Measurements from ENCODE around the gene CYP21A2. TPM values are rescaled to one million over a fixed set of nuclear protein-coding genes. Genes with fewer than 3 reads are reported as not detected.

Gene CYP21A2
- total and polyA plus RNA-seq, 2 donors (not counting 1 experiment from before 2014, with no cell fraction given), result not detected

DNA sequence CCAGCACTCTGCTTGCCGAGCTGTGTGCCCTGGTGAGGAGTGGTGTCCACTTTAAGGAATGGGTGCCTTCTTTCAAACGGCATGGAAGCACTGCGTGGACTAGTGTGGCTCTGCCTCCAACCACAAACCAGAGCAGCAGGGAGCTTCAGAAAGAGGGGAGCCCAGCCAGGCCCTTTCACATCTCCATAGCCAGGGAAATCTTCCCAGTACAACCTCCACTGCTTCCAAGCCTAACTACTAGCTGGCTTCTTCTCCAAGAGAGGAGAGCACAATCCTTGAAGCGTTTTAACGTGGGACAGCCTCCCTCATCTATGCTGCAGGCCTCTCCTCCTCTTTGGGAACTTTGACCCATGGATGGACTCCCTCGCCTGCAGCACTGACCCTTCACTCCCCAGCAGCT lies 44.3 kb downstream of the CYP21A2 start:
- POLR2A ChIA-PET, result no interaction called here
- H3K79me2 ChIP-seq (ENCODE audit: control insufficient read depth, insufficient read depth, low read length), result no peaks in the 10 kb centered on the region
- no peak overlapping the region for H3K27ac Mint-ChIP-seq

DNA sequence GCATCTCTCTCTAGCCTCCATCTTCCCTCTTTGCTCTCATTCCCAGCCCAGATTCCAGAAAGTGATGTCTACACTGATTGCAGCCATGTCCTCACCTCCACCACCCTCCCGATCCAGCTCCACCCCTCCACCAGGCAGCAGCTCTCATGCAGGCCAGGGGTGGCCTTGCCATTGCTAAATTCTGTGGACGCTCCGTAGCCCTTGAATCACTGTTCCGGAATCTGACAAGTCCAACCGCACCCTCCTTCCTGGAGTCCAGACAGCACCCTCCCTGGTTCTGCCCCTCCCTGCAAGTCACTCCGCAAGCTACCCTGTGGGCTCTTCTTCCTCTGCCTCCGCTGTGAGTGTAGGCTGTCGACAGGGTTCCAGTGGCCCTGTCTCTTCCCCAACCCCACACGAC lies 44.7 kb downstream of the CYP21A2 start:
- Histone ChIP-seq H3K4me1 (ENCODE audit: control insufficient read depth in 2 of 2, insufficient read depth in 2 of 2, low read length in 2 of 2) (peaks cover 8% of the 10 kb centered on the region in 2 donors), H3K36me3 (replicated peaks in 1 of 2; ENCODE audit: control extremely low read depth in 1 of 2, control insufficient read depth in 1 of 2, extremely low read depth in 1 of 2, insufficient read depth in 2 of 2, low read length in 1 of 2) (no peaks in the 10 kb centered on the region), H3K4me3 (ENCODE audit: control extremely low read depth in 1 of 5, extremely low read depth in 1 of 5, insufficient read depth in 1 of 5, low read depth in 2 of 5, low read length in 4 of 5) (no peak overlapping the region), H2AFZ (ENCODE audit: insufficient read depth, low read depth, low read length, poor library complexity, severe bottlenecking) (no peak overlapping the region), H3K9ac (ENCODE audit: low read length) (no peak overlapping the region), H4K20me1 (ENCODE audit: control insufficient read depth, insufficient read depth, low read length, poor library complexity, severe bottlenecking) (no peaks in the 10 kb centered on the region), H3K79me2 (ENCODE audit: control insufficient read depth, insufficient read depth, low read length) (no peaks in the 10 kb centered on the region), H3K4me2 (replicated peaks; ENCODE audit: low read depth, low read length, poor library complexity, severe bottlenecking) (no peak overlapping the region), H3K27me3 (replicated peaks in 1 of 4; ENCODE audit: control extremely low read depth in 1 of 4, control insufficient read depth in 3 of 4, insufficient read depth in 4 of 4, low read length in 3 of 4) (peaks cover 0 to 43% (median 16%) of the 10 kb centered on the region in 4 experiments), H3K27ac (ENCODE audit: low read length in 2 of 2) (no peak overlapping the region), H3K9me3 (ENCODE audit: control extremely low read depth in 1 of 3, control insufficient read depth in 2 of 3, insufficient read depth in 1 of 3, low read length in 2 of 3) (peaks cover 0 to 7% (median 0%) of the 10 kb centered on the region in 3 donors)
- CTCF ChIA-PET, result no interaction called here
- POLR2A ChIA-PET, result no interaction called here
- DNase-seq (no peak), ATAC-seq (ENCODE audit: low read depth) (no peak)
- Mint-ChIP-seq H3K27me3 (peaks cover 56% of the 10 kb centered on the region), H3K4me3 (no peak overlapping the region), H3K9me3 (ENCODE audit: insufficient read depth) (no peaks in the 10 kb centered on the region), H3K27ac (no peak overlapping the region), H3K4me1 (peaks cover 9% of the 10 kb centered on the region)
- intact Hi-C loops (cut with micrococcal nuclease), result no loop called here
- 99% methylated on average over 7 of the region's 9 CpGs for WGBS (ENCODE audit: insufficient coverage)
- TF ChIP-seq EZH2 (IDR thresholded peaks at IDR 0.05; ENCODE audit: borderline replicate concordance, insufficient read depth, low read depth, low read length, poor library complexity, severe bottlenecking), result no peak
- TF ChIP-seq, protein P1, sequence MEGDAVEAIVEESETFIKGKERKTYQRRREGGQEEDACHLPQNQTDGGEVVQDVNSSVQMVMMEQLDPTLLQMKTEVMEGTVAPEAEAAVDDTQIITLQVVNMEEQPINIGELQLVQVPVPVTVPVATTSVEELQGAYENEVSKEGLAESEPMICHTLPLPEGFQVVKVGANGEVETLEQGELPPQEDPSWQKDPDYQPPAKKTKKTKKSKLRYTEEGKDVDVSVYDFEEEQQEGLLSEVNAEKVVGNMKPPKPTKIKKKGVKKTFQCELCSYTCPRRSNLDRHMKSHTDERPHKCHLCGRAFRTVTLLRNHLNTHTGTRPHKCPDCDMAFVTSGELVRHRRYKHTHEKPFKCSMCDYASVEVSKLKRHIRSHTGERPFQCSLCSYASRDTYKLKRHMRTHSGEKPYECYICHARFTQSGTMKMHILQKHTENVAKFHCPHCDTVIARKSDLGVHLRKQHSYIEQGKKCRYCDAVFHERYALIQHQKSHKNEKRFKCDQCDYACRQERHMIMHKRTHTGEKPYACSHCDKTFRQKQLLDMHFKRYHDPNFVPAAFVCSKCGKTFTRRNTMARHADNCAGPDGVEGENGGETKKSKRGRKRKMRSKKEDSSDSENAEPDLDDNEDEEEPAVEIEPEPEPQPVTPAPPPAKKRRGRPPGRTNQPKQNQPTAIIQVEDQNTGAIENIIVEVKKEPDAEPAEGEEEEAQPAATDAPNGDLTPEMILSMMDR (IDR thresholded peaks at IDR 0.05), result no peak

More for the DNA sequence above, 44.3 kb downstream of the CYP21A2 start:
- Mint-ChIP-seq H3K4me3 (no peak overlapping the region), H3K9me3 (ENCODE audit: insufficient read depth) (no peaks in the 10 kb centered on the region), H3K4me1 (peaks cover 8% of the 10 kb centered on the region), H3K27me3 (peaks cover 56% of the 10 kb centered on the region)
- WGBS (ENCODE audit: insufficient coverage), result 65% methylated on average over 5 of the region's 6 CpGs
- no peak overlapping the region for H2AFZ ChIP-seq (ENCODE audit: insufficient read depth, low read depth, low read length, poor library complexity, severe bottlenecking)
- DNase-seq (no peak), ATAC-seq (ENCODE audit: low read depth) (no peak)
- no peaks in the 10 kb centered on the region for H4K20me1 ChIP-seq (ENCODE audit: control insufficient read depth, insufficient read depth, low read length, poor library complexity, severe bottlenecking)
- H3K9ac ChIP-seq (ENCODE audit: low read length), result no peak overlapping the region
- no peak overlapping the region for H3K27ac ChIP-seq (ENCODE audit: low read length in 2 of 2)
- intact Hi-C loops (cut with micrococcal nuclease), result no loop called here
- TF ChIP-seq, protein P1 (IDR thresholded peaks at IDR 0.05), result no peak
- no peak for TF ChIP-seq EZH2 (IDR thresholded peaks at IDR 0.05; ENCODE audit: borderline replicate concordance, insufficient read depth, low read depth, low read length, poor library complexity, severe bottlenecking)
- no peak overlapping the region for H3K4me3 ChIP-seq (ENCODE audit: control extremely low read depth in 1 of 5, extremely low read depth in 1 of 5, insufficient read depth in 1 of 5, low read depth in 2 of 5, low read length in 4 of 5)
- no peaks in the 10 kb centered on the region for H3K36me3 ChIP-seq (replicated peaks in 1 of 2; ENCODE audit: control extremely low read depth in 1 of 2, control insufficient read depth in 1 of 2, extremely low read depth in 1 of 2, insufficient read depth in 2 of 2, low read length in 1 of 2)
- H3K27me3 ChIP-seq (replicated peaks in 1 of 4; ENCODE audit: control extremely low read depth in 1 of 4, control insufficient read depth in 3 of 4, insufficient read depth in 4 of 4, low read length in 3 of 4), result peaks cover 0 to 43% (median 16%) of the 10 kb centered on the region in 4 experiments
- peaks cover 8% of the 10 kb centered on the region in 2 donors for H3K4me1 ChIP-seq (ENCODE audit: control insufficient read depth in 2 of 2, insufficient read depth in 2 of 2, low read length in 2 of 2)
- CTCF ChIA-PET, result no interaction called here
- peaks cover 0 to 7% (median 0%) of the 10 kb centered on the region in 3 donors for H3K9me3 ChIP-seq (ENCODE audit: control extremely low read depth in 1 of 3, control insufficient read depth in 2 of 3, insufficient read depth in 1 of 3, low read length in 2 of 3)
- H3K4me2 ChIP-seq (replicated peaks; ENCODE audit: low read depth, low read length, poor library complexity, severe bottlenecking), result no peak overlapping the region

Data from B cell (primary cell).